DMS 273 (cell line): ENCODE results near the gene NECTIN4.
A peak's percentile ranks its signal among the peaks of the same experiment; 100 is the strongest.
"Not testable (repeated sequence)": the region's sequence is repeated elsewhere in the genome, so short reads cannot be mapped to it uniquely, and the experiment has no call there.

Experiments
- DNase-seq: peaks from one replicate; lab custom pipeline; 2025; ENCODE audit not compliant: unreplicated experiment; lab: John Stamatoyannopoulos, UW

Gene NECTIN4

GRCh38 chr1:161089251-161089924, at the start of gene NECTIN4:
Gene NECTIN4, minus strand, starts transcription at chr1:161089558. Its CDS starts 262 bp downstream, at chr1:161089296.
- DNase-seq: no peak

- DNase-seq: no peak
Measured at GRCh38 chr1:161138431-161138830, 49.1 kb upstream of the NECTIN4 start.

GRCh38 chr1:161137881-161138280, 48.5 kb upstream of the NECTIN4 start:
- DNase-seq: no peak

GRCh38 chr1:161133220-161133740, 43.9 kb upstream of the NECTIN4 start:
- no peak for DNase-seq

GRCh38 chr1:161132410-161133219, 43.3 kb upstream of the NECTIN4 start, which contains the start of gene DEDD:
Gene DEDD, minus strand, starts transcription at chr1:161132667. Its CDS starts 8,205 bp downstream, at chr1:161124462.
- DNase-seq: peak; percentile 98

- DNase-seq: peak; percentile 44
Measured at GRCh38 chr1:161131523-161132409, 42.4 kb upstream of the NECTIN4 start.

GRCh38 chr1:161130266-161130665, 40.9 kb upstream of the NECTIN4 start:
- no peak for DNase-seq

- no peak for DNase-seq
Measured at GRCh38 chr1:161128591-161129420, 39.4 kb upstream of the NECTIN4 start.

- DNase-seq: no peak
Measured at GRCh38 chr1:161127649-161128048, 38.3 kb upstream of the NECTIN4 start.

- DNase-seq: no peak
Measured at GRCh38 chr1:161122967-161123366, 33.6 kb upstream of the NECTIN4 start.

GRCh38 chr1:161121834-161122233, 32.5 kb upstream of the NECTIN4 start:
- no peak for DNase-seq

- no peak for DNase-seq
Measured at GRCh38 chr1:161121042-161121650, 31.8 kb upstream of the NECTIN4 start.

GRCh38 chr1:161119092-161119903, 29.9 kb upstream of the NECTIN4 start:
- DNase-seq: peak; percentile 58

GRCh38 chr1:161117759-161118581, 28.6 kb upstream of the NECTIN4 start, which contains the start of the genes NIT1 and PFDN2:
Gene NIT1, plus strand, starts transcription at chr1:161118105. Its CDS starts 72 bp downstream, at chr1:161118177.
Gene PFDN2, minus strand, starts transcription at chr1:161118037. Its CDS starts 11 bp downstream, at chr1:161118026.
- DNase-seq: peak; percentile 94

- not testable (repeated sequence) for DNase-seq
Measured at GRCh38 chr1:161115961-161116360, 26.6 kb upstream of the NECTIN4 start.

- DNase-seq: peak; percentile 45
Measured at GRCh38 chr1:161115132-161115711, 25.9 kb upstream of the NECTIN4 start.

GRCh38 chr1:161114556-161114955, 25.2 kb upstream of the NECTIN4 start:
- DNase-seq: no peak
